SK-N-SH treated with all-trans-retinoic acid at 6 μM for 48 hours (cell line): ENCODE data around the gene ENO3.

ENCODE experiments used
- ATAC-seq: fragments of 200-7000 bp; cut with Tn5 transposase; 3 replicates; pipeline ENCODE4 v1.9.1; 2020; ENCODE audit warnings: mild to moderate bottlenecking, moderate library complexity
- ARNTL ChIP-seq: fragments of 450-650 bp; formaldehyde crosslinking; IDR thresholded peaks from 2 replicates; pipeline ENCODE4 v1.5.0; 2020; ENCODE audit warnings: low read depth, mild to moderate bottlenecking, moderate library complexity, borderline replicate concordance
- BACH2 ChIP-seq: fragments of 250-450 bp; sonication (Bioruptor Pico); IDR thresholded peaks from 2 replicates; pipeline ENCODE4 v1.9.0; 2021; ENCODE audit warnings: mild to moderate bottlenecking, borderline replicate concordance
- CSDC2 ChIP-seq: fragments of 250-450 bp; sonication (Bioruptor Pico); IDR thresholded peaks from 2 replicates; pipeline ENCODE4 v1.5.0; 2020; ENCODE audit warnings: mild to moderate bottlenecking, moderate library complexity
- ESRRG ChIP-seq: fragments of 250-450 bp; sonication (Bioruptor Pico); IDR thresholded peaks from 2 replicates; pipeline ENCODE4 v1.6.1; 2021; ENCODE audit warnings: mild to moderate bottlenecking
- GLIS3 ChIP-seq: fragments of 250-450 bp; sonication (Bioruptor Pico); IDR thresholded peaks from 2 replicates; pipeline ENCODE4 v1.5.0; 2020; ENCODE audit warnings: mild to moderate bottlenecking, moderate library complexity
- OSR1 ChIP-seq: fragments of 250-450 bp; sonication (Bioruptor Pico); IDR thresholded peaks from 2 replicates; pipeline ENCODE4 v1.8.0; 2022; ENCODE audit warnings: moderate library complexity, mild to moderate bottlenecking, inconsistent platforms
- PPARA ChIP-seq: fragments of 250-450 bp; sonication (Bioruptor Pico); IDR thresholded peaks from 2 replicates; pipeline ENCODE4 v1.5.0; 2020; ENCODE audit warnings: mild to moderate bottlenecking, borderline replicate concordance
- RARB ChIP-seq: fragments of 250-450 bp; sonication (Bioruptor Pico); IDR thresholded peaks from 2 replicates; pipeline ENCODE4 v1.8.0; 2021; ENCODE audit warnings: mild to moderate bottlenecking, moderate library complexity
- SNAI2 ChIP-seq: fragments of 250-450 bp; sonication (Bioruptor Pico); IDR thresholded peaks from 2 replicates; pipeline ENCODE4 v1.5.0; 2020; ENCODE audit warnings: mild to moderate bottlenecking, moderate library complexity
- TCF4 ChIP-seq: fragments of 250-450 bp; sonication (Bioruptor Pico); IDR thresholded peaks from 2 replicates; pipeline ENCODE4 v1.8.0; 2021; ENCODE audit warnings: mild to moderate bottlenecking, moderate library complexity, borderline replicate concordance
- TOX ChIP-seq: fragments of 250-450 bp; sonication (Bioruptor Pico); IDR thresholded peaks from 2 replicates; pipeline ENCODE4 v1.8.0; 2021; ENCODE audit warnings: mild to moderate bottlenecking, moderate library complexity, borderline replicate concordance
- ZC3H10 ChIP-seq: fragments of 250-450 bp; sonication (Bioruptor Pico); IDR thresholded peaks from 2 replicates; pipeline ENCODE4 v1.5.1; 2021; ENCODE audit warnings: mild to moderate bottlenecking, moderate library complexity
- ZFP3 ChIP-seq: fragments of 250-450 bp; sonication (Bioruptor Pico); IDR thresholded peaks from 2 replicates; pipeline ENCODE4 v1.5.0; 2020; ENCODE audit warnings: mild to moderate bottlenecking, moderate library complexity
- ZFP30 ChIP-seq: fragments of 450-650 bp; formaldehyde crosslinking; IDR thresholded peaks from 2 replicates; pipeline ENCODE4 v1.5.0; 2022; ENCODE audit warnings: mild to moderate bottlenecking, moderate library complexity
- ZNF70 ChIP-seq: fragments of 450-650 bp; formaldehyde crosslinking; IDR thresholded peaks from 2 replicates; pipeline ENCODE4 v1.5.0; 2020; ENCODE audit warnings: mild to moderate bottlenecking, moderate library complexity
- ZNF8 ChIP-seq: fragments of 450-650 bp; formaldehyde crosslinking; IDR thresholded peaks from 2 replicates; pipeline ENCODE4 v1.5.0; 2020; ENCODE audit warnings: mild to moderate bottlenecking, moderate library complexity
- TF ChIP-seq, protein P1 (sequence below): fragments of 250-450 bp; sonication (Bioruptor Pico); IDR thresholded peaks from 2 replicates; pipeline ENCODE4 v1.8.0; 2021; ENCODE audit warnings: low read depth, mild to moderate bottlenecking, moderate library complexity, borderline replicate concordance
- TF ChIP-seq, protein P2 (sequence below): fragments of 250-450 bp; sonication (Bioruptor Pico); IDR thresholded peaks from 2 replicates; pipeline ENCODE4 v1.5.1; 2021; ENCODE audit warnings: mild to moderate bottlenecking, moderate library complexity
- TF ChIP-seq, protein P3 (sequence below): fragments of 250-450 bp; sonication (Bioruptor Pico); IDR thresholded peaks from 2 replicates; pipeline ENCODE4 v1.5.0; 2020; ENCODE audit warnings: mild to moderate bottlenecking, moderate library complexity

Gene ENO3

GRCh38 chr17:4958102-4958501, 7.2 kb downstream of the ENO3 start:
- TF ChIP-seq TOX (no peak), SNAI2 (no peak), ARNTL (no peak), BACH2 (CRISPR knock-in tag) (no peak), GLIS3 (CRISPR knock-in tag) (no peak), ZC3H10 (no peak), OSR1 (CRISPR knock-in tag) (no peak), ZFP3 (no peak), TCF4 (CRISPR knock-in tag) (no peak), ZFP30 (CRISPR knock-in tag) (no peak), ZNF8 (no peak), PPARA (CRISPR knock-in tag) (no peak), ESRRG (CRISPR knock-in tag) (no peak), RARB (CRISPR knock-in tag) (no peak), ZNF70 (CRISPR knock-in tag) (no peak), CSDC2 (CRISPR knock-in tag) (no peak)
- TF ChIP-seq, protein P1, sequence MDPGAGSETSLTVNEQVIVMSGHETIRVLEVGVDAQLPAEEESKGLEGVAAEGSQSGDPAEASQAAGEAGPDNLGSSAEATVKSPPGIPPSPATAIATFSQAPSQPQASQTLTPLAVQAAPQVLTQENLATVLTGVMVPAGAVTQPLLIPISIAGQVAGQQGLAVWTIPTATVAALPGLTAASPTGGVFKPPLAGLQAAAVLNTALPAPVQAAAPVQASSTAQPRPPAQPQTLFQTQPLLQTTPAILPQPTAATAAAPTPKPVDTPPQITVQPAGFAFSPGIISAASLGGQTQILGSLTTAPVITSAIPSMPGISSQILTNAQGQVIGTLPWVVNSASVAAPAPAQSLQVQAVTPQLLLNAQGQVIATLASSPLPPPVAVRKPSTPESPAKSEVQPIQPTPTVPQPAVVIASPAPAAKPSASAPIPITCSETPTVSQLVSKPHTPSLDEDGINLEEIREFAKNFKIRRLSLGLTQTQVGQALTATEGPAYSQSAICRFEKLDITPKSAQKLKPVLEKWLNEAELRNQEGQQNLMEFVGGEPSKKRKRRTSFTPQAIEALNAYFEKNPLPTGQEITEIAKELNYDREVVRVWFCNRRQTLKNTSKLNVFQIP (CRISPR knock-in tag): no peak
- TF ChIP-seq, protein P2, sequence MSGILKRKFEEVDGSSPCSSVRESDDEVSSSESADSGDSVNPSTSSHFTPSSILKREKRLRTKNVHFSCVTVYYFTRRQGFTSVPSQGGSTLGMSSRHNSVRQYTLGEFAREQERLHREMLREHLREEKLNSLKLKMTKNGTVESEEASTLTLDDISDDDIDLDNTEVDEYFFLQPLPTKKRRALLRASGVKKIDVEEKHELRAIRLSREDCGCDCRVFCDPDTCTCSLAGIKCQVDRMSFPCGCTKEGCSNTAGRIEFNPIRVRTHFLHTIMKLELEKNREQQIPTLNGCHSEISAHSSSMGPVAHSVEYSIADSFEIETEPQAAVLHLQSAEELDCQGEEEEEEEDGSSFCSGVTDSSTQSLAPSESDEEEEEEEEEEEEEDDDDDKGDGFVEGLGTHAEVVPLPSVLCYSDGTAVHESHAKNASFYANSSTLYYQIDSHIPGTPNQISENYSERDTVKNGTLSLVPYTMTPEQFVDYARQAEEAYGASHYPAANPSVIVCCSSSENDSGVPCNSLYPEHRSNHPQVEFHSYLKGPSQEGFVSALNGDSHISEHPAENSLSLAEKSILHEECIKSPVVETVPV (CRISPR knock-in tag): no peak
- ATAC-seq: no peak

DNA sequence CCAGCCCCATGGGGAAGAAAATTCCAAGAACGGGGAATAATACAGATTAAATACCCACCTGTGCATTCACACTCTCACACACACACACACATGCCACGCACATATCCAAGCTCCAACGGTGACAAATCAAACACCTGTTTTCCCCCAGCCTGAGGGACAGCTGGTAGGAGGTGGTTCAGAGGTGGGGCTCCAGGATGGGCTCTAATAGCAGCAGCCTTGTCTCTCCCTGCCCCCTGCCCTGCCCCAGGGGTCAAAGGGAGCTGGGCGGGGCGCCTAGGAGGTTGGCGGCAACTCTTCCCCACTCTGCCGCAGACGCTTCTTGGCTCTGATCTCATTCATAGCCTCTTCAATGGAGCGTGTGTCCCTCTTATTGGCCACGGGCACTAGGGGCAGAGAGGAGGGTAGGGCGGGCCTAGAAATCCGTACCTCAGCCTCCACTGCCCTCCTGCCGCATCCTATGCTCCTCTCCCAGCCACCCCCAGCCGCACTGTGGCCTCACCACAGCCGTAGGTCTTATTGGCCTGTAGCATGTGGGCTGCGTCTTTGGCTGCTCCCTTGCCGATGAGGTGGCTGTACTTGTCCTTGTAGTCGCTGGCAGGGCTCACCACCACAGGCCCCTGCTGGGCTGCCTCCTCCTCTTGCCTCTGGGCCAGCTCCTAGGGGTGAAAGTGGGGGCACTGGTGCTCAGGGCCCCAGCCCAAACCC, 8.5 kb downstream of the ENO3 start:
- TF ChIP-seq OSR1 (CRISPR knock-in tag): no peak
- TF ChIP-seq, all 23 proteins: peak for 0
- ATAC-seq: no peak

DNA sequence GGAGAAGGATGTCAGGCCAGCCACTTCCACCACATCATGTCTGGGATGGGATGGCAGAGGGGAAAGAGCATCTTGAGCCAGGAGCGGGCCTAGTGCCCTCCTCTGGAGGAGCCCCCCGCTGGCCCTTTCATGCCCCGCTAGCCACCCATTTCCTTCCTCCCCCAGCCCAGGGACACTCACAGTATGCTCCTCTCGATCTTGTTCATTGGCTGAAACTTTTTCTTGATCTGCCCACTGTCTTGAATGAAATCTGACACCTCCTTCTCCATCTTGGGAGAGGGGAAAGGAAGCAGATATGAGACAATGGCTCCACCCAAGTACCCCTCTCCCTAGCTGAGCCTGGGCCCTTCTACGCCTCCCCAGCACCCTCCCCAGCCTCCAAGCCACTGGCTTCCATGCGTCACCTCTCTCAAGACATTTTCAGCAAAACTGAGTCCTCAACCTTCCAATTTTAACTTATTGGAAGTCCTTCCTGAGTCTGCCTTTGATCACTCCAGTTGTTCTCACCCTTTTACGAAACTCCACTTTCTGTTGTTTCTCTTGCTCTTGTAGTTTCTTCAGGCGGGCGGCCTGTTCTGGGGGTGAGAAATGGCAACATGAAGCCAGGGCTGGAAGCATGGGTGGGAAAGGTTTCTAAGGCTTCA, 9.5 kb downstream of the ENO3 start:
- no peak for ATAC-seq

DNA sequence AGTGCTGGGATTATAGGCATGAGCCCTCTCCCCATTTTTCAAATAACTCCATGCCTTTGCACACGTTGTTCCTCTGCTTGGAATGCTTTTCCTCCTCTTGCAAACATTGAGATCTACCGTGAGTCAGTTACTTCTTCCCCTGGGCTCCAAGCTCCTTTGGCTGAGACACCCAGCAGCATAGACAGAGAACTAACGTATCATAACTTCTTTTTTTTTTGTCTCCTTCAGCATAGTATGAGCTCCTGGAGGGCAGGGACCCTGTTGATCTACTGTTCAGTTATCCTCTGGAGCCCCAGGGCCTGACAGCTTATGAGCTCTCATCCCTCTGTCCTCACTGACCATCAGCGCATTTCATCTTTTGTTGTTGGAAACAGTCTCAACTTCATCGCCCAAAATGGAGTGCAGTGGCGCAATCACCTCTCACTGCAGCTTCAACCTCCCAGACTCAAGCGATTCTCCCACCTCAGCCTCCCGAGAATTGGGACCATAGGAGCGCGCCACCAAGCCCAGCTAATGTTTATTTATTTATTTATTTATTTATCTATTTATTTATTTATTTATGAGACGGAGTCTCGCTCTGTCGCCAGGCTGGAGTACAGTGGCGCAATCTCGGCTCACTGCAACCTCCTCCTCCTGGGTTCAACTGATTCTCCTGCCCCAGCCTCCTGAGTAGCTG, 14.5 kb downstream of the ENO3 start:
- TF ChIP-seq, protein P3, sequence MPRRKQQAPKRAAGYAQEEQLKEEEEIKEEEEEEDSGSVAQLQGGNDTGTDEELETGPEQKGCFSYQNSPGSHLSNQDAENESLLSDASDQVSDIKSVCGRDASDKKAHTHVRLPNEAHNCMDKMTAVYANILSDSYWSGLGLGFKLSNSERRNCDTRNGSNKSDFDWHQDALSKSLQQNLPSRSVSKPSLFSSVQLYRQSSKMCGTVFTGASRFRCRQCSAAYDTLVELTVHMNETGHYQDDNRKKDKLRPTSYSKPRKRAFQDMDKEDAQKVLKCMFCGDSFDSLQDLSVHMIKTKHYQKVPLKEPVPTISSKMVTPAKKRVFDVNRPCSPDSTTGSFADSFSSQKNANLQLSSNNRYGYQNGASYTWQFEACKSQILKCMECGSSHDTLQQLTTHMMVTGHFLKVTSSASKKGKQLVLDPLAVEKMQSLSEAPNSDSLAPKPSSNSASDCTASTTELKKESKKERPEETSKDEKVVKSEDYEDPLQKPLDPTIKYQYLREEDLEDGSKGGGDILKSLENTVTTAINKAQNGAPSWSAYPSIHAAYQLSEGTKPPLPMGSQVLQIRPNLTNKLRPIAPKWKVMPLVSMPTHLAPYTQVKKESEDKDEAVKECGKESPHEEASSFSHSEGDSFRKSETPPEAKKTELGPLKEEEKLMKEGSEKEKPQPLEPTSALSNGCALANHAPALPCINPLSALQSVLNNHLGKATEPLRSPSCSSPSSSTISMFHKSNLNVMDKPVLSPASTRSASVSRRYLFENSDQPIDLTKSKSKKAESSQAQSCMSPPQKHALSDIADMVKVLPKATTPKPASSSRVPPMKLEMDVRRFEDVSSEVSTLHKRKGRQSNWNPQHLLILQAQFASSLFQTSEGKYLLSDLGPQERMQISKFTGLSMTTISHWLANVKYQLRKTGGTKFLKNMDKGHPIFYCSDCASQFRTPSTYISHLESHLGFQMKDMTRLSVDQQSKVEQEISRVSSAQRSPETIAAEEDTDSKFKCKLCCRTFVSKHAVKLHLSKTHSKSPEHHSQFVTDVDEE (CRISPR knock-in tag): no peak
- TF ChIP-seq ZFP3: no peak
- no peak for ATAC-seq

More for the DNA sequence above, 9.5 kb downstream of the ENO3 start:
- no peak for TF ChIP-seq OSR1 (CRISPR knock-in tag)
- TF ChIP-seq, all 23 proteins: peak for 0

DNA sequence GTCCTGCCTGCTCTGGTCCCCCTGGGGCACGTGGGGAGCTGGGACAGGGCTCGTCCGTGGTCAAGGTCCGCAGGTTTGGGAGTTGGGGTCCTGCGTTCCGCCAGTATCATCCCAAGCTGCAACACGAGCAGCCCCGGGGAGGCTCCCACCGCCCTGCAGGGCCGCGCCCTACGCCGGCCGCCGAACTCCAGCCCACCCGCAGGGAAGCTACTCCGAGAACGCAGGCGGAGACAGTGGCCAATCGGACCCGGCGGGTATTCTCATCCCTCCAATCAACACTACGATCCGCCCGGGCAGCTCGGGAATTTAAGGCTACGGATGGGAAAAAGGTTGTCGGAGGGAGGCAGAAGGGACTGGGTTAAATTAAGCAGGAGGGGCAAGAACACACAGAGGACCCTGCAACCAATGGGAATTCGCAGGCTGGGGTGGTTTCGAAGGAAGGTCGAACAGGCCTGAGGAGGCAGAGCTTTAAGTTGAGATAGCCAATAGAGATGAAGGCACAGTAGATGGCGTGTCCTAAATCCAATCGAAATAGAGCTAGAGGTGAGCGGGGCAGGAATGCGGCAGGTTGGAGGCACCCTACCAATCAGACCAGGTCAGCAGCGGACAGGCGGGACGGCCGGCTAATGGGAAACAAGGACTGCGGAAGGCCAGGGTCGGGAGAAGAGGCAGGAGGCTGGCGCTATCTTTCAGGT, 16.1 kb downstream of the ENO3 start:
- peak; percentile 91 for ATAC-seq

More for the DNA sequence above, 16.1 kb downstream of the ENO3 start:
- TF ChIP-seq RARB (CRISPR knock-in tag) (no peak), ZFP3 (0 out of 2 replicates have a peak, but pooled peaks have one; percentile 56)
